Measurements from ENCODE around the gene ARHGAP22.

GRCh38 chr10:48527756-48528155 lies 77.1 kb downstream of the ARHGAP22 start:
- TF ChIP-seq CTCF (conservative IDR thresholded peaks at IDR 0.05; ENCODE audit: low read length) (no peak), EZH2phosphoT487 (IDR thresholded peaks at IDR 0.05; ENCODE audit: borderline replicate concordance, low read depth, low read length) (no peak)

All from OCI-LY7 (cell line).